Right atrium auricular region (tissue), 2 donors: Measurements from ENCODE around the gene ZNF423. TPM values are rescaled to one million over a fixed set of nuclear protein-coding genes. Genes with fewer than 3 reads are reported as not detected.

Experiments used
- DNase-seq: peaks from one replicate; pipeline ENCODE4 v3.0.0-alpha.2; 2019; ENCODE audit warnings: low spot score
- H3K27ac ChIP-seq, 2 donors: fragments of 200-600 bp; sonication (generic); 1 replicate in 1 of 2; 2 replicates in 1 of 2; pipeline ENCODE4 v1.5.1; 2016 to 2019
- H3K27me3 ChIP-seq, 2 donors: fragments of 200-600 bp; sonication (generic); one replicate each; pipeline versions ENCODE4 v1.5.1 to v1.6.0; 2017 to 2019
- H3K36me3 ChIP-seq: fragments of 200-600 bp; sonication (generic); one replicate; pipeline ENCODE4 v1.5.1; 2016
- H3K4me1 ChIP-seq, 2 donors: fragments of 200-600 bp; sonication (generic); one replicate each; pipeline versions ENCODE4 v1.5.1 to v1.6.0; 2017 to 2019
- H3K4me3 ChIP-seq, 2 donors: fragments of 200-600 bp; sonication (generic); 1 replicate in 1 of 2; 2 replicates in 1 of 2; pipeline ENCODE4 v1.5.1; 2017 to 2019; ENCODE audit warnings: mild to moderate bottlenecking in 1 of 2, moderate library complexity in 1 of 2
- H3K9me3 ChIP-seq, 2 donors: fragments of 200-600 bp; sonication (generic); one replicate each; pipeline ENCODE4 v1.5.1; 2019
- CTCF ChIP-seq, 2 donors: fragments of 200-600 bp; sonication (generic); IDR thresholded peaks; one replicate each; pipeline ENCODE4 v1.5.1; 2019; ENCODE audit warnings: antibody characterized with exemption in 2 of 2
- total RNA-seq, 2 donors: library from RNA; depleted of rRNA; stranded (reverse); fragments of >200 nt; gene quantifications; one replicate each; pipeline ENCODE4 v1.1.0, GENCODE V29; 2016

ZNF423 gene
- total RNA-seq, 2 donors from 2014 or later, result 8.5 to 10.7 TPM

- Histone ChIP-seq H3K4me1 (peaks cover 0 to 21% of the 10 kb centered on the region in 2 donors), H3K27ac (no peak overlapping the region), H3K36me3 (no peaks in the 10 kb centered on the region), H3K4me3 (no peak overlapping the region), H3K27me3 (no peaks in the 10 kb centered on the region), H3K9me3 (no peaks in the 10 kb centered on the region)
- no peak for TF ChIP-seq CTCF (IDR thresholded peaks at IDR 0.05)
- DNase-seq, result no peak
Measured at GRCh38 chr16:49849037-49849753, 6.7 kb downstream of the ZNF423 start.

- Histone ChIP-seq H3K27ac (no peak overlapping the region), H3K9me3 (no peaks in the 10 kb centered on the region), H3K36me3 (no peaks in the 10 kb centered on the region), H3K4me1 (peaks cover 0 to 15% of the 10 kb centered on the region in 2 donors), H3K4me3 (no peak overlapping the region), H3K27me3 (no peaks in the 10 kb centered on the region)
- DNase-seq, result no peak
- no peak for TF ChIP-seq CTCF (IDR thresholded peaks at IDR 0.05)
Measured at GRCh38 chr16:49848530-49848929, 7.4 kb downstream of the ZNF423 start.

GRCh38 chr16:49846800-49847199, 9.1 kb downstream of the ZNF423 start:
- DNase-seq, result no peak
- Histone ChIP-seq H3K9me3 (no peaks in the 10 kb centered on the region), H3K36me3 (no peaks in the 10 kb centered on the region), H3K27ac (no peak overlapping the region), H3K4me1 (no peaks in the 10 kb centered on the region), H3K27me3 (no peaks in the 10 kb centered on the region), H3K4me3 (no peak overlapping the region)
- no peak for TF ChIP-seq CTCF (IDR thresholded peaks at IDR 0.05)

GRCh38 chr16:49844359-49844758, 11.6 kb downstream of the ZNF423 start:
- peaks cover 0 to 7% of the 10 kb centered on the region in 2 donors for H3K4me1 ChIP-seq
- H3K9me3 ChIP-seq, result no peaks in the 10 kb centered on the region
- H3K4me3 ChIP-seq, result no peak overlapping the region
- no peak for DNase-seq
- no peaks in the 10 kb centered on the region for H3K36me3 ChIP-seq
- H3K27me3 ChIP-seq, result no peaks in the 10 kb centered on the region
- no peak overlapping the region for H3K27ac ChIP-seq
- no peak for TF ChIP-seq CTCF (IDR thresholded peaks at IDR 0.05)

- no peak for TF ChIP-seq CTCF (IDR thresholded peaks at IDR 0.05)
- H3K9me3 ChIP-seq, result no peaks in the 10 kb centered on the region
- H3K27ac ChIP-seq, result no peak overlapping the region
- no peaks in the 10 kb centered on the region for H3K27me3 ChIP-seq
- no peaks in the 10 kb centered on the region for H3K36me3 ChIP-seq
- DNase-seq, result no peak
- H3K4me1 ChIP-seq, result peaks cover 0 to 13% of the 10 kb centered on the region in 2 donors
- no peak overlapping the region for H3K4me3 ChIP-seq
Measured at GRCh38 chr16:49843758-49844157, 12.2 kb downstream of the ZNF423 start.

GRCh38 chr16:49842972-49843371, 12.9 kb downstream of the ZNF423 start:
- H3K9me3 ChIP-seq, result no peaks in the 10 kb centered on the region
- no peaks in the 10 kb centered on the region for H3K36me3 ChIP-seq
- no peaks in the 10 kb centered on the region for H3K27me3 ChIP-seq
- no peak overlapping the region for H3K4me3 ChIP-seq
- peaks cover 0 to 21% of the 10 kb centered on the region in 2 donors for H3K4me1 ChIP-seq
- no peak for DNase-seq
- H3K27ac ChIP-seq, result no peak overlapping the region
- no peak for TF ChIP-seq CTCF (IDR thresholded peaks at IDR 0.05)
